GM23338 (cell line): ENCODE data around the gene KLKB1. TPM values are rescaled to one million over a fixed set of nuclear protein-coding genes. Genes with fewer than 3 reads are reported as not detected.

Experiments
- CREB1 ChIP-seq: fragments of 250-450 bp; sonication (Bioruptor Pico); IDR thresholded peaks from 2 replicates; pipeline ENCODE4 v1.5.0; 2020; ENCODE audit warnings: low read depth, mild to moderate bottlenecking, moderate library complexity
- CTCF ChIP-seq, 2 experiments: fragments of 200-600 bp in 1 of 2; sonication (generic) in 1 of 2; conservative IDR thresholded peaks; 2 replicates each; pipeline versions ENCODE4 v1.5.1 to v1.6.1; 2016 to 2017; ENCODE audit warnings: antibody characterized with exemption in 2 of 2, low read depth in 2 of 2, mild to moderate bottlenecking in 2 of 2, moderate library complexity in 1 of 2
- EZH2phosphoT487 ChIP-seq: fragments of 200-600 bp; sonication (generic); IDR thresholded peaks from one replicate; pipeline ENCODE4 v1.8.1; 2018; ENCODE audit warnings: antibody characterized with exemption; ENCODE audit not compliant: unreplicated experiment
- JUNB ChIP-seq: IDR thresholded peaks from one replicate; pipeline ENCODE4 v1.6.1; 2016; ENCODE audit warnings: antibody characterized with exemption; ENCODE audit not compliant: unreplicated experiment
- NANOG ChIP-seq: IDR thresholded peaks from 2 replicates; pipeline ENCODE4 v1.6.1; 2016; ENCODE audit warnings: antibody characterized with exemption, borderline replicate concordance
- STAT1 ChIP-seq: IDR thresholded peaks from one replicate; pipeline ENCODE4 v1.6.1; 2016; ENCODE audit warnings: antibody characterized with exemption; ENCODE audit not compliant: unreplicated experiment
- ZNF114 ChIP-seq: fragments of 250-450 bp; sonication (Bioruptor Pico); IDR thresholded peaks from 2 replicates; pipeline ENCODE4 v1.5.0; 2020; ENCODE audit warnings: mild to moderate bottlenecking, moderate library complexity
- ZNF331 ChIP-seq: fragments of 250-450 bp; sonication (Bioruptor Pico); IDR thresholded peaks from 2 replicates; pipeline ENCODE4 v1.5.0; 2020; ENCODE audit warnings: low read depth, mild to moderate bottlenecking, moderate library complexity
- ZNF462 ChIP-seq: fragments of 250-450 bp; sonication (Bioruptor Pico); IDR thresholded peaks from 2 replicates; pipeline ENCODE4 v1.5.0; 2020; ENCODE audit warnings: mild to moderate bottlenecking, moderate library complexity
- polyA plus RNA-seq: library from polyadenylated mRNA; unstranded; fragments of >200 nt; fragmentation: Nextera tagmentation; extraction: Ambion mirVana; gene quantifications from 2 replicates; pipeline ENCODE4 v1.2.1, GENCODE V29; 2016
- total RNA-seq: library from RNA; depleted of rRNA; stranded (reverse); fragments of >200 nt; shearing (Covaris generic); gene quantifications from 2 replicates; pipeline ENCODE4 v1.2.3, GENCODE V29; 2014

Gene KLKB1
- total and polyA plus RNA-seq, 2 experiments from 2014 or later = 8.6 to 10.9 TPM

GRCh38 chr4:186258216-186258811 is 31.0 kb downstream of the KLKB1 start (continued):
- TF ChIP-seq ZNF462 (CRISPR knock-in tag) (no peak), ZNF114 (no peak), JUNB (no peak), CREB1 (CRISPR knock-in tag) (no peak), STAT1 (no peak), ZNF331 (CRISPR knock-in tag) (no peak), NANOG (no peak), EZH2phosphoT487 (no peak), CTCF (conservative IDR thresholded peaks at IDR 0.05; ENCODE audit: low read depth in 2 of 2) (no peak)
